HL-60 (cell line): ENCODE data around the gene SCUBE1.

Experiments
- GABPA ChIP-seq: IDR thresholded peaks from 2 replicates; pipeline ENCODE4 v1.6.1; 2012; ENCODE audit warnings: low read depth
- POLR2AphosphoS5 ChIP-seq: IDR thresholded peaks from 2 replicates; pipeline ENCODE4 v1.6.1; 2012; ENCODE audit warnings: low read depth
- TF ChIP-seq, protein P1 (sequence below): IDR thresholded peaks from 2 replicates; pipeline ENCODE4 v1.6.1; 2012; ENCODE audit warnings: low read depth; ENCODE audit not compliant: insufficient replicate concordance
- TF ChIP-seq, protein P2 (sequence below): IDR thresholded peaks from one replicate; pipeline ENCODE4 v1.5.1; 2011; ENCODE audit warnings: low read length, control low read depth, inconsistent platforms; ENCODE audit not compliant: insufficient read depth

- TF ChIP-seq, protein P1, sequence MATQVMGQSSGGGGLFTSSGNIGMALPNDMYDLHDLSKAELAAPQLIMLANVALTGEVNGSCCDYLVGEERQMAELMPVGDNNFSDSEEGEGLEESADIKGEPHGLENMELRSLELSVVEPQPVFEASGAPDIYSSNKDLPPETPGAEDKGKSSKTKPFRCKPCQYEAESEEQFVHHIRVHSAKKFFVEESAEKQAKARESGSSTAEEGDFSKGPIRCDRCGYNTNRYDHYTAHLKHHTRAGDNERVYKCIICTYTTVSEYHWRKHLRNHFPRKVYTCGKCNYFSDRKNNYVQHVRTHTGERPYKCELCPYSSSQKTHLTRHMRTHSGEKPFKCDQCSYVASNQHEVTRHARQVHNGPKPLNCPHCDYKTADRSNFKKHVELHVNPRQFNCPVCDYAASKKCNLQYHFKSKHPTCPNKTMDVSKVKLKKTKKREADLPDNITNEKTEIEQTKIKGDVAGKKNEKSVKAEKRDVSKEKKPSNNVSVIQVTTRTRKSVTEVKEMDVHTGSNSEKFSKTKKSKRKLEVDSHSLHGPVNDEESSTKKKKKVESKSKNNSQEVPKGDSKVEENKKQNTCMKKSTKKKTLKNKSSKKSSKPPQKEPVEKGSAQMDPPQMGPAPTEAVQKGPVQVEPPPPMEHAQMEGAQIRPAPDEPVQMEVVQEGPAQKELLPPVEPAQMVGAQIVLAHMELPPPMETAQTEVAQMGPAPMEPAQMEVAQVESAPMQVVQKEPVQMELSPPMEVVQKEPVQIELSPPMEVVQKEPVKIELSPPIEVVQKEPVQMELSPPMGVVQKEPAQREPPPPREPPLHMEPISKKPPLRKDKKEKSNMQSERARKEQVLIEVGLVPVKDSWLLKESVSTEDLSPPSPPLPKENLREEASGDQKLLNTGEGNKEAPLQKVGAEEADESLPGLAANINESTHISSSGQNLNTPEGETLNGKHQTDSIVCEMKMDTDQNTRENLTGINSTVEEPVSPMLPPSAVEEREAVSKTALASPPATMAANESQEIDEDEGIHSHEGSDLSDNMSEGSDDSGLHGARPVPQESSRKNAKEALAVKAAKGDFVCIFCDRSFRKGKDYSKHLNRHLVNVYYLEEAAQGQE, result no peak
- TF ChIP-seq, protein P2, sequence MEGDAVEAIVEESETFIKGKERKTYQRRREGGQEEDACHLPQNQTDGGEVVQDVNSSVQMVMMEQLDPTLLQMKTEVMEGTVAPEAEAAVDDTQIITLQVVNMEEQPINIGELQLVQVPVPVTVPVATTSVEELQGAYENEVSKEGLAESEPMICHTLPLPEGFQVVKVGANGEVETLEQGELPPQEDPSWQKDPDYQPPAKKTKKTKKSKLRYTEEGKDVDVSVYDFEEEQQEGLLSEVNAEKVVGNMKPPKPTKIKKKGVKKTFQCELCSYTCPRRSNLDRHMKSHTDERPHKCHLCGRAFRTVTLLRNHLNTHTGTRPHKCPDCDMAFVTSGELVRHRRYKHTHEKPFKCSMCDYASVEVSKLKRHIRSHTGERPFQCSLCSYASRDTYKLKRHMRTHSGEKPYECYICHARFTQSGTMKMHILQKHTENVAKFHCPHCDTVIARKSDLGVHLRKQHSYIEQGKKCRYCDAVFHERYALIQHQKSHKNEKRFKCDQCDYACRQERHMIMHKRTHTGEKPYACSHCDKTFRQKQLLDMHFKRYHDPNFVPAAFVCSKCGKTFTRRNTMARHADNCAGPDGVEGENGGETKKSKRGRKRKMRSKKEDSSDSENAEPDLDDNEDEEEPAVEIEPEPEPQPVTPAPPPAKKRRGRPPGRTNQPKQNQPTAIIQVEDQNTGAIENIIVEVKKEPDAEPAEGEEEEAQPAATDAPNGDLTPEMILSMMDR, result no peak
- TF ChIP-seq POLR2AphosphoS5, result no peak; the same call in 1 of the 2 replicates
- no peak for TF ChIP-seq GABPA
These were observed 191.7 kb downstream of the SCUBE1 start, which contains the start of gene TSPO for GRCh38 chr22:43151251-43152002.
